ENCODE results near the gene KCNMB3. TPM values are rescaled to one million over a fixed set of nuclear protein-coding genes. Genes with fewer than 3 reads are reported as not detected.
"Not testable (repeated sequence)": the region's sequence is repeated elsewhere in the genome, so short reads cannot be mapped to it uniquely, and the experiment has no call there.

KCNMB3 gene
- total RNA-seq, 4 donors from 2014 or later = 0.26 to 6.2 (median 4.3) TPM

DNA sequence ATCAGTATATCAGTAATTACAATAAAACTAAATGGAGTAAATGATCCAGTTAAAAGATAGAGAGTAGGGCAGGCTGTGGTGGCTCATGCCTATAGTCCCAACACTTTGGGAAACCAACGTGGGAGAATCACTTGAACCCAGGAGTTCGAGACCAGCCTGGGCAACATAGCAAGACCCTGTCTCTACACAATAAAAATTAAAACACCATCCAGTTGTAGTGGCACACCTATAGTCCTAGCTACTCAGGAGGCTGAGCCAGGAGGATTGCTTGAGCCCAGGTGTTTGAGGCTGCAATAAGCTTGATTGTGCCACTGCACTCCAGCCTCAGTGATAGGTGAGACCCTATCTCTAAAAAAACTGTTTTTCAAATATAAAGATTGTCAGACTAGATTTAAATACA, 5.9 kb upstream of the KCNMB3 start:
- TF ChIP-seq POLR2A (IDR thresholded peaks at IDR 0.05) = no peak
- no peak for TF ChIP-seq CTCF (IDR thresholded peaks at IDR 0.05)
- Histone ChIP-seq H3K27me3 (no peaks in the 10 kb centered on the region), H3K4me3 (no peak overlapping the region), H3K36me3 (no peaks in the 10 kb centered on the region), H3K4me1 (no peaks in the 10 kb centered on the region), H3K9me3 (no peaks in the 10 kb centered on the region), H3K27ac (no peak overlapping the region)
- intact Hi-C loops (cut with DNase I; ENCODE audit: low total_unique reads) = no loop called here
- DNase-seq = no peak

- H3K36me3 ChIP-seq = no peaks in the 10 kb centered on the region
- H3K4me1 ChIP-seq = no peaks in the 10 kb centered on the region
- H3K27ac ChIP-seq = no peak overlapping the region
- H3K4me3 ChIP-seq = no peak overlapping the region
- no peaks in the 10 kb centered on the region for H3K27me3 ChIP-seq
- DNase-seq = no peak
- intact Hi-C loops (cut with DNase I; ENCODE audit: low total_unique reads) = no loop called here
- H3K9me3 ChIP-seq = no peaks in the 10 kb centered on the region
- no peak for TF ChIP-seq CTCF (IDR thresholded peaks at IDR 0.05)
- no peak for TF ChIP-seq POLR2A (IDR thresholded peaks at IDR 0.05)
These were observed 3.5 kb downstream of the KCNMB3 start for GRCh38 chr3:179247289-179248015.

GRCh38 chr3:179244878-179245277, 6.0 kb downstream of the KCNMB3 start:
- no peak for DNase-seq
- intact Hi-C loops (cut with DNase I; ENCODE audit: low total_unique reads) = no loop called here
- no peak overlapping the region for H3K4me3 ChIP-seq
- no peaks in the 10 kb centered on the region for H3K4me1 ChIP-seq
- no peaks in the 10 kb centered on the region for H3K27me3 ChIP-seq
- H3K27ac ChIP-seq = no peak overlapping the region
- no peaks in the 10 kb centered on the region for H3K36me3 ChIP-seq
- no peaks in the 10 kb centered on the region for H3K9me3 ChIP-seq
- TF ChIP-seq POLR2A (IDR thresholded peaks at IDR 0.05) (no peak), CTCF (IDR thresholded peaks at IDR 0.05) (no peak)

DNA sequence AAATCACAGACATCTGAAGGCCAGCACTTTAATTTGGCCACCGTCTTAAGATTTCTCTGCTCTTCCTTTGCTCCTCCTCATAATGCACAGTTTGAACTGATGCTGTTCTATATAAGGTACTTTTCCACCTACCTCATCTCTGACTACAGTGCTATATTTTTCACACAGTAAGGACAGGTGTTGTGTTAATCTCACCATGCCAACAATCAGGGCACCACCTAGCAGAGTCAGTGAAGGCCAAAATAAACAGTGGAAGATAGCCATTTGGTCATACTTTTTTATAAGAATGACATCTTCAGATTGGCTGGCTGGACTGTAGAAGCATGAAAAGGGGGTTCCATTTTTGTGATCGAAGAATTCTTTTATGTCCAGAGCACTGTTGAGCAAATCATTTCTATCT, 8.1 kb downstream of the KCNMB3 start:
- H3K27me3 ChIP-seq; H3K4me1 ChIP-seq; H3K36me3 ChIP-seq; intact Hi-C loops (cut with DNase I; ENCODE audit: low total_unique reads); H3K9me3 ChIP-seq; H3K4me3 ChIP-seq; H3K27ac ChIP-seq; DNase-seq: not testable (repeated sequence)

- H3K4me1 ChIP-seq; H3K27ac ChIP-seq; intact Hi-C loops (cut with DNase I; ENCODE audit: low total_unique reads); H3K36me3 ChIP-seq; DNase-seq; H3K9me3 ChIP-seq; H3K27me3 ChIP-seq; H3K4me3 ChIP-seq: not testable (repeated sequence)
These were observed 10.6 kb downstream of the KCNMB3 start for GRCh38 chr3:179240299-179240698.

GRCh38 chr3:179236669-179237301, 14.1 kb downstream of the KCNMB3 start:
- intact Hi-C loops (cut with DNase I; ENCODE audit: low total_unique reads) = no loop called here
- Histone ChIP-seq H3K36me3 (no peaks in the 10 kb centered on the region), H3K4me1 (no peaks in the 10 kb centered on the region), H3K4me3 (no peak overlapping the region), H3K27ac (no peak overlapping the region), H3K9me3 (no peaks in the 10 kb centered on the region), H3K27me3 (no peaks in the 10 kb centered on the region)
- TF ChIP-seq POLR2A (IDR thresholded peaks at IDR 0.05) = no peak
- no peak for TF ChIP-seq CTCF (IDR thresholded peaks at IDR 0.05)
- no peak for DNase-seq
